ENCODE results near the gene SNRK.

Gene SNRK

DNA sequence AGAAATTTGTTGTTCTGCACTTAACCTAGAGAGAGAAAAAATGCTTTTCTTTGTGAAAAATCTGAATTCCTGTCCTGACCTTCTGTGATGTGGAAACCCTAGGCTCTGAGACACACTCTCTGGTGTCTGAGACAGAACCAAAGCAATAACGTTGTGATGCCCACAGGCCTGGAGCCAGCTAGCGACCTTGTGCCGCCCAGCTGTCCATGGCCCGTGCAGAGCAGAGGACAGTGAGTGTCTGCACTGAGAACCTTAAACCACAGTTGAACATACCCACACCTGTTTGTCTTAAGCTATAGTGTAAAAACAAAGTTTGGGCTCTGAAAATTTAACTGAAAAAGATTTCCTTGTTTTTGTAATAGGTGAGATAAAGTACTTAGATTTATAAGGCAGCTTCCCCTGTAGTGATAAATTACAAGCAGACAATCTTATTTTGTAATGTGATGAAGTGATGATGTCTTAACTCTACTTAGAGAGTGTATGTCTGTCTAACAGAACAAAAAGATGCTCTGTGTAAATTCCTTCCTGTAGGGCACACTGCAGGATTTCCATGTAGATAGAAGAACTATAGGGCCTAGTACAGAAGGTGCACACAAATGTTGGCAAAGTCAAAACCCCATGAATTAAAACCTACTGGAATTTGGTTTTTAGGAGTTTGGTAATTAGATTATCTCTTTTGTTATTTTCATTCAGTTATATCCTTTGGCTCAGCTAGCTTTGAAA is 62.7 kb downstream of the SNRK start:
- no peak for TF ChIP-seq FOXP2 (optimal IDR thresholded peaks at IDR 0.05; ENCODE audit: borderline replicate concordance, extremely low read depth, extremely low read length, insufficient read depth)
- TF ChIP-seq SIN3A (IDR thresholded peaks at IDR 0.05; ENCODE audit: borderline replicate concordance, insufficient read depth, low read length) = no peak
- TF ChIP-seq, protein P1, sequence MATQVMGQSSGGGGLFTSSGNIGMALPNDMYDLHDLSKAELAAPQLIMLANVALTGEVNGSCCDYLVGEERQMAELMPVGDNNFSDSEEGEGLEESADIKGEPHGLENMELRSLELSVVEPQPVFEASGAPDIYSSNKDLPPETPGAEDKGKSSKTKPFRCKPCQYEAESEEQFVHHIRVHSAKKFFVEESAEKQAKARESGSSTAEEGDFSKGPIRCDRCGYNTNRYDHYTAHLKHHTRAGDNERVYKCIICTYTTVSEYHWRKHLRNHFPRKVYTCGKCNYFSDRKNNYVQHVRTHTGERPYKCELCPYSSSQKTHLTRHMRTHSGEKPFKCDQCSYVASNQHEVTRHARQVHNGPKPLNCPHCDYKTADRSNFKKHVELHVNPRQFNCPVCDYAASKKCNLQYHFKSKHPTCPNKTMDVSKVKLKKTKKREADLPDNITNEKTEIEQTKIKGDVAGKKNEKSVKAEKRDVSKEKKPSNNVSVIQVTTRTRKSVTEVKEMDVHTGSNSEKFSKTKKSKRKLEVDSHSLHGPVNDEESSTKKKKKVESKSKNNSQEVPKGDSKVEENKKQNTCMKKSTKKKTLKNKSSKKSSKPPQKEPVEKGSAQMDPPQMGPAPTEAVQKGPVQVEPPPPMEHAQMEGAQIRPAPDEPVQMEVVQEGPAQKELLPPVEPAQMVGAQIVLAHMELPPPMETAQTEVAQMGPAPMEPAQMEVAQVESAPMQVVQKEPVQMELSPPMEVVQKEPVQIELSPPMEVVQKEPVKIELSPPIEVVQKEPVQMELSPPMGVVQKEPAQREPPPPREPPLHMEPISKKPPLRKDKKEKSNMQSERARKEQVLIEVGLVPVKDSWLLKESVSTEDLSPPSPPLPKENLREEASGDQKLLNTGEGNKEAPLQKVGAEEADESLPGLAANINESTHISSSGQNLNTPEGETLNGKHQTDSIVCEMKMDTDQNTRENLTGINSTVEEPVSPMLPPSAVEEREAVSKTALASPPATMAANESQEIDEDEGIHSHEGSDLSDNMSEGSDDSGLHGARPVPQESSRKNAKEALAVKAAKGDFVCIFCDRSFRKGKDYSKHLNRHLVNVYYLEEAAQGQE (IDR thresholded peaks at IDR 0.05; ENCODE audit: insufficient read depth in 1 of 2, low read depth in 2 of 2, low read length in 2 of 2) = no peak
- no peak for TF ChIP-seq POLR2AphosphoS5 (IDR thresholded peaks at IDR 0.05; ENCODE audit: low read depth, low read length)
- no peak for TF ChIP-seq TAF1 (IDR thresholded peaks at IDR 0.05; ENCODE audit: borderline replicate concordance, insufficient read depth, low read length)

DNA sequence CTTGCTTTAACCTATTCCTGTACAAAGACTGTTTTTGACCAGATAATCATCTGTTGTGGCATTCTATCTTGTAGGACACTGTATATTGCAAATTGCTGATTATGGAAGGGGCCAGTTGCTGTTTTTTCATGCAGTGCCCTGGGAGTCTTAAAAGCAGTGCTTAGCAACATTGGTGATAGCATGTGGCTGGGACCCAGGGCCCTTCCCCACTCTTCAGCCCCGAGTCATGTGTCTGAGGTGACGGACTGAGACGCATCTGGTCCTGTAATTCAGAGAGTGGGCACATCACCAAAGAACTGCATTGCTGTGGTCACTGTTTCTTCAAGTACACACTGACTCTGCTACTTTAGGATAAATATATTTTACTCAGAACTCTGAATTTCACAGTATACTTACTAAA is 63.4 kb downstream of the SNRK start:
- TF ChIP-seq FOXP2 (optimal IDR thresholded peaks at IDR 0.05; ENCODE audit: borderline replicate concordance, extremely low read depth, extremely low read length, insufficient read depth) (no peak), SIN3A (IDR thresholded peaks at IDR 0.05; ENCODE audit: borderline replicate concordance, insufficient read depth, low read length) (no peak)
- TF ChIP-seq, protein P1 (IDR thresholded peaks at IDR 0.05; ENCODE audit: insufficient read depth in 1 of 2, low read depth in 2 of 2, low read length in 2 of 2) = no peak

DNA sequence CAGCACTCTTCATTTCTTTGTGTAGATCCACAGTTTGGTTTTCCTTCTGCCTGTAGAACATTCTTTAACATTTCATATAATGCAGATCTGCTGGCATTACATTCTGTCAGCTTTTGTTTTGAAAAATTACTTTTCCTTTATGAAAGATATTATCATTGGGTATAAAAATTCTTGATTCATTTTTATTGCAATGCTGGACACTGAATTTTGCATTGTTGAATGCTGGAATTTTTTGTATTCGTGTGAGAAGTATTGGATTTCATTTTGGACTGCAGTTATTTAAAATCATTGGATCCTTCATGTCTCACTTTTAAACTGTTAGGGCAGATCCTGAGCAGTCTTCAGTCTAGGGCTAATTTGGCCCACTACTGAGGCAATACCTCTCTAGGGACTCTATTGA is 67.1 kb downstream of the SNRK start:
- TF ChIP-seq FOXP2 (optimal IDR thresholded peaks at IDR 0.05; ENCODE audit: borderline replicate concordance, extremely low read depth, extremely low read length, insufficient read depth) (no peak), SIN3A (IDR thresholded peaks at IDR 0.05; ENCODE audit: borderline replicate concordance, insufficient read depth, low read length) (no peak), POLR2AphosphoS5 (IDR thresholded peaks at IDR 0.05; ENCODE audit: low read depth, low read length) (no peak), TAF1 (IDR thresholded peaks at IDR 0.05; ENCODE audit: borderline replicate concordance, insufficient read depth, low read length) (no peak)
- TF ChIP-seq, protein P1 (IDR thresholded peaks at IDR 0.05; ENCODE audit: insufficient read depth in 1 of 2, low read depth in 2 of 2, low read length in 2 of 2) = no peak

DNA sequence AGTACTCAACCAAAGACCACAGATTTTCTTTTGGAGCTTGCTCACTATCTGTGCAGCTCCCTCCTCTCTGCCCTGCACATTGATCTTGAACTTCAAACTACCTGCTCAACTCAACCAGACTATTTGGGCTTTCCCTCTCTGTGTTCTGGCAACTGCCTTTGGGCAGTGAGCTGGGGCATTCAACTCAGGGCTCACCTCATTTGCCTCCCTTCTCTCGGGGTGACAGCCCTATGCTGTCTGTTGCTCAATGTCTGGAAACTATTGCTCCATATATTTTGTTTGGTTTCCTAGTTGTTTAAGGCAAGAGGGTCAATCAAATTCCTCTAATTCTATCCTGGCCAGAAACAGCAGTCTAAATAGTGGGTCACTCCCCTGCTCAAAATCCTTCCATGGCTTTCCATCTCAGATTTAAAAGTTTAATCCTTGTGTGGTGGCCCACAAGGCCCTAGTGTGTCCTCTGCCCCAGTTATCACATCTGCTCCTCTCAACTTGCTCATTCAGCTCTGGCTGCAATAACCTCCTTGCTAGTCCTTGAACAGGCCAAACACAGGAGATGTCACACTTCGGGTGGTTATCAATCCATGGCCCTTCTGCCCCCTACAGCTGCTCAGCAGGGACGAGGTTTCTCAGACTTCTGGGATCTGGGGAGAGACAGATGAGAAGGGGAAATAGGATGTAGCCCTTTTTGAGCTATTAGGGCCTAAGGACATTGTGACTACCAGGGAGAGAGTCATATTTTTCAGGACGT is 67.8 kb downstream of the SNRK start:
- TF ChIP-seq POLR2AphosphoS5 (IDR thresholded peaks at IDR 0.05; ENCODE audit: low read depth, low read length) (no peak), SIN3A (IDR thresholded peaks at IDR 0.05; ENCODE audit: borderline replicate concordance, insufficient read depth, low read length) (no peak), FOXP2 (optimal IDR thresholded peaks at IDR 0.05; ENCODE audit: borderline replicate concordance, extremely low read depth, extremely low read length, insufficient read depth) (no peak)
- TF ChIP-seq, protein P1 (IDR thresholded peaks at IDR 0.05; ENCODE audit: insufficient read depth in 1 of 2, low read depth in 2 of 2, low read length in 2 of 2) = no peak

Data from PFSK-1 (cell line).